Mesothelial cell of epicardium (in vitro differentiated cells): Measurements from ENCODE around the gene PLET1. TPM values are rescaled to one million over a fixed set of nuclear protein-coding genes. Genes with fewer than 3 reads are reported as not detected.

Experiments used
- DNase-seq, 2 experiments: peaks; one replicate each; pipeline ENCODE4 v3.0.0; 2021; ENCODE audit warnings: low spot score in 2 of 2; ENCODE audit not compliant: unreplicated experiment in 2 of 2
- H3K27ac Mint-ChIP-seq: 2 replicates; pipeline ENCODE4 v1.8.0; 2021; ENCODE audit warnings: mixed read lengths
- H3K27me3 Mint-ChIP-seq: 2 replicates; pipeline ENCODE4 v1.8.0; 2021; ENCODE audit warnings: low read depth, mixed read lengths
- H3K36me3 Mint-ChIP-seq: 2 replicates; pipeline ENCODE4 v1.8.0; 2021; ENCODE audit warnings: mixed read lengths
- H3K4me1 Mint-ChIP-seq: 2 replicates; pipeline ENCODE4 v1.8.0; 2021; ENCODE audit warnings: mixed read lengths
- H3K4me3 Mint-ChIP-seq: 2 replicates; pipeline ENCODE4 v1.8.0; 2021; ENCODE audit warnings: mild to moderate bottlenecking, moderate library complexity, mixed read lengths
- H3K9me3 Mint-ChIP-seq: 2 replicates; pipeline ENCODE4 v1.8.0; 2021; ENCODE audit warnings: mixed read lengths
- total RNA-seq: library from RNA; stranded (reverse); gene quantifications from 3 replicates; pipeline ENCODE4 v1.2.1, GENCODE V29; 2021
- TF ChIP-seq, protein P1 (sequence below): fragments of 200-600 bp; sonication (generic); IDR thresholded peaks from one replicate; pipeline ENCODE4 v1.5.0; 2021; ENCODE audit warnings: antibody characterized with exemption; ENCODE audit not compliant: unreplicated experiment

The PLET1 gene
- total RNA-seq, 1 donor from 2014 or later = not detected

GRCh38 chr11:112247201-112247600 is 13.5 kb downstream of the PLET1 start:
- Mint-ChIP-seq H3K4me3 (no peak overlapping the region), H3K27ac (no peak overlapping the region), H3K36me3 (peaks cover 19% of the 10 kb centered on the region), H3K9me3 (peaks cover 36% of the 10 kb centered on the region), H3K27me3 (no peaks in the 10 kb centered on the region), H3K4me1 (peaks cover 8% of the 10 kb centered on the region)
- TF ChIP-seq, protein P1, sequence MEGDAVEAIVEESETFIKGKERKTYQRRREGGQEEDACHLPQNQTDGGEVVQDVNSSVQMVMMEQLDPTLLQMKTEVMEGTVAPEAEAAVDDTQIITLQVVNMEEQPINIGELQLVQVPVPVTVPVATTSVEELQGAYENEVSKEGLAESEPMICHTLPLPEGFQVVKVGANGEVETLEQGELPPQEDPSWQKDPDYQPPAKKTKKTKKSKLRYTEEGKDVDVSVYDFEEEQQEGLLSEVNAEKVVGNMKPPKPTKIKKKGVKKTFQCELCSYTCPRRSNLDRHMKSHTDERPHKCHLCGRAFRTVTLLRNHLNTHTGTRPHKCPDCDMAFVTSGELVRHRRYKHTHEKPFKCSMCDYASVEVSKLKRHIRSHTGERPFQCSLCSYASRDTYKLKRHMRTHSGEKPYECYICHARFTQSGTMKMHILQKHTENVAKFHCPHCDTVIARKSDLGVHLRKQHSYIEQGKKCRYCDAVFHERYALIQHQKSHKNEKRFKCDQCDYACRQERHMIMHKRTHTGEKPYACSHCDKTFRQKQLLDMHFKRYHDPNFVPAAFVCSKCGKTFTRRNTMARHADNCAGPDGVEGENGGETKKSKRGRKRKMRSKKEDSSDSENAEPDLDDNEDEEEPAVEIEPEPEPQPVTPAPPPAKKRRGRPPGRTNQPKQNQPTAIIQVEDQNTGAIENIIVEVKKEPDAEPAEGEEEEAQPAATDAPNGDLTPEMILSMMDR = no peak
- DNase-seq = no peak

GRCh38 chr11:112241486-112241885 is 19.2 kb downstream of the PLET1 start:
- Mint-ChIP-seq H3K36me3 (peaks cover 51% of the 10 kb centered on the region), H3K4me1 (peaks cover 5% of the 10 kb centered on the region), H3K27ac (peak overlapping the region; percentile 47), H3K4me3 (no peak overlapping the region), H3K9me3 (peaks cover 34% of the 10 kb centered on the region), H3K27me3 (no peaks in the 10 kb centered on the region)
- TF ChIP-seq, protein P1 = no peak
- DNase-seq = no peak

DNA sequence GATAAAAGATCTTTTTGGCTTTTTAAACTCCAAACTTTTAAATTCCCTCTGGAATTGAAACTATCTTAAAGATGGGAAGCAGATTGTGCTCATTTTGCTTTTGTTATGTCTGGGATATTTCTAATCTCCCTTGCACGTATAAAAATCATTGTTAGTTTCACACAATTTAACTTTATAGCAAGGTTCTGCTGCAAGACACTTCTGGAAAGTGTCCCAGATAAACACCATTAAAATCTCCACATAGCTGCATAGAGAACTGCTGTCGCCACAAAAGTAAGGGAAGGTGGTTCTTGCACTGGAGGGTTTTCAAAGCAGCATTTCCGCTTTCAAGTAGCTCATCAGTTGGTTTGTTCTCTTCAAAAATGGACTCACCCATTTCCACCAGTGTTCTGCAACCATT is 22.6 kb downstream of the PLET1 start:
- Mint-ChIP-seq H3K4me1 (peaks cover 5% of the 10 kb centered on the region), H3K4me3 (no peak overlapping the region), H3K27me3 (no peaks in the 10 kb centered on the region), H3K27ac (no peak overlapping the region), H3K9me3 (peaks cover 4% of the 10 kb centered on the region), H3K36me3 (peaks cover 50% of the 10 kb centered on the region)
- no peak for DNase-seq
- TF ChIP-seq, protein P1 = no peak

DNA sequence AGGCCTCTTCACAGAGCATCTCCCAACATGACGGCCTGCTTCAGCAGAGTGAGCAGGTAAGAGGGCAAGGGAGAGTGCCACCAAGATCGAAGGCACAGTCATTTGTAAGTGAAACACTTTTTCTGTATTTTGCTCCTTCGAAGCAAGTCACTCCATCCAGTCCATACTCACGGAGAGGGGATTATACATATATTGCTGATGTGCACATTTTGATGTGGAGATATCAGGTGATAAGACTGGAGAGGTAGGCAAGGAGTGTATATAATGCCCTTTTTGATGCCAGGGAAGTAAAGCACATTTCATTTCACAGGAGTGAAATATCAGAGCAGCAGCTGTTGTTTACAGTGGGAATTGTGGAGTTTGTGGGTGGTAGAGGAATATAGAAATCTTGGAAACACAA is 23.2 kb downstream of the PLET1 start:
- DNase-seq = no peak
- Mint-ChIP-seq H3K27ac (no peak overlapping the region), H3K4me3 (no peak overlapping the region), H3K9me3 (no peaks in the 10 kb centered on the region), H3K4me1 (peaks cover 5% of the 10 kb centered on the region), H3K27me3 (no peaks in the 10 kb centered on the region), H3K36me3 (peaks cover 46% of the 10 kb centered on the region)
- TF ChIP-seq, protein P1 = no peak

DNA sequence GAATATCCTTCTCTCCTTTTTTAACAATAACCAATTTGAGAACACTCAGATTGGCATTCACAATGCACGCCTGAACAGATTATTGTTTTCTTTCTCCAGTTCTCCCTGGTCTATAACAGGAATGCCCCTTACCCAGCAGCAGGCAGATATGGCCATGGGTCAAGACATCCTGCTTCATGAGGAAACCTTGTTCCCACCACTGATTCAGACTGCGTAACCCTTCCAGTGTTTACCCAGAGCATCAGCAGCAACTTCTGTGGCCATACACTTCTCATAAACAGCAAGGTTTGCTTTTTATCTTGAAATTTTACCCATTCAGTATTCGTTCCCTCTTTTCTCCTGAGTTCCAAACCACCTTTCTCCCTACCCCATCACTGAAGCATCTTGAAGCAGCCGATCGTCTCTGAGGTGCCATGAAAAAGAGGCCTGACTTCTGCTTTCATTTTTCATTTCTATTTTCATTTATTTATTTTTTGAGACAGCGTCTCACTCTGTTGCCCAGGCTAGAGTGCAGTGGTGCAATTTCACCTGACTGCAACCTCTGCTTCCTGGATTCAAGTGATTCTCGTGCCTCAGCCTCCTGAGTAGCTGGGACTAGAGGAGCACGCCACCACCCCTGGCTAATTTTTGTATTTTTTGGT is 24.8 kb downstream of the PLET1 start:
- no peak for DNase-seq
- Mint-ChIP-seq H3K36me3 (peaks cover 43% of the 10 kb centered on the region), H3K9me3 (no peaks in the 10 kb centered on the region), H3K4me3 (no peak overlapping the region), H3K27ac (no peak overlapping the region), H3K27me3 (no peaks in the 10 kb centered on the region), H3K4me1 (no peaks in the 10 kb centered on the region)
- TF ChIP-seq, protein P1 = no peak
